ENCODE results near the gene HMCN2.

DNA sequence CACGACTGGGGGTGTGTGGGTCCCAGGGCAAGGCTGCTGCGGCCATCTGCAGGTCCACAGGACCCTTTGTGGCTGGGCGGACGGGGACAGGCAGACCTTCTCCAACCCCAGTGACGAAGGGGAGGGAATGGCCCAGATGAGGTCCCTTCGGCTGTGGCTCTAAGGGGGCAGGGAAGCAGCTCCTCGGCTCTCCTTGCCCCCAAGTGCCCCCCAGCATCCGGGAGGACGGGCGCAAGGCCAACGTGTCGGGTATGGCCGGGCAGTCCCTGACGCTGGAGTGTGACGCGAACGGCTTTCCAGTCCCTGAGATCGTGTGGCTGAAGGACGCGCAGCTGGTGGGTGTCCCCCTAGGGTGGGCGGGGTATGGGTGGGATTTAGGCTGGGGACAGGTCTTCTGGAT is 82.8 kb downstream of the HMCN2 start:
- TF ChIP-seq, protein P1, sequence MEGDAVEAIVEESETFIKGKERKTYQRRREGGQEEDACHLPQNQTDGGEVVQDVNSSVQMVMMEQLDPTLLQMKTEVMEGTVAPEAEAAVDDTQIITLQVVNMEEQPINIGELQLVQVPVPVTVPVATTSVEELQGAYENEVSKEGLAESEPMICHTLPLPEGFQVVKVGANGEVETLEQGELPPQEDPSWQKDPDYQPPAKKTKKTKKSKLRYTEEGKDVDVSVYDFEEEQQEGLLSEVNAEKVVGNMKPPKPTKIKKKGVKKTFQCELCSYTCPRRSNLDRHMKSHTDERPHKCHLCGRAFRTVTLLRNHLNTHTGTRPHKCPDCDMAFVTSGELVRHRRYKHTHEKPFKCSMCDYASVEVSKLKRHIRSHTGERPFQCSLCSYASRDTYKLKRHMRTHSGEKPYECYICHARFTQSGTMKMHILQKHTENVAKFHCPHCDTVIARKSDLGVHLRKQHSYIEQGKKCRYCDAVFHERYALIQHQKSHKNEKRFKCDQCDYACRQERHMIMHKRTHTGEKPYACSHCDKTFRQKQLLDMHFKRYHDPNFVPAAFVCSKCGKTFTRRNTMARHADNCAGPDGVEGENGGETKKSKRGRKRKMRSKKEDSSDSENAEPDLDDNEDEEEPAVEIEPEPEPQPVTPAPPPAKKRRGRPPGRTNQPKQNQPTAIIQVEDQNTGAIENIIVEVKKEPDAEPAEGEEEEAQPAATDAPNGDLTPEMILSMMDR (IDR thresholded peaks at IDR 0.05; ENCODE audit: low read length) = no peak
- no peak for TF ChIP-seq EZH2 (optimal IDR thresholded peaks at IDR 0.05; ENCODE audit: low read depth, low read length)
- no peak for TF ChIP-seq EZH2phosphoT487 (IDR thresholded peaks at IDR 0.05; ENCODE audit: low read length)
